CD4-positive, alpha-beta T cell (primary cell): ENCODE measurements around the gene TUBA3E. TPM values are rescaled to one million over a fixed set of nuclear protein-coding genes. Genes with fewer than 3 reads are reported as not detected.
"Not testable (repeated sequence)": the region's sequence is repeated elsewhere in the genome, so short reads cannot be mapped to it uniquely, and the experiment has no call there.

Experiments used
- ATAC-seq: fragments of 200-7000 bp; cut with Tn5 transposase; one replicate; pipeline ENCODE4 v1.10.0; 2022; ENCODE audit warnings: mild to moderate bottlenecking; ENCODE audit not compliant: poor library complexity
- CTCF ChIA-PET: fragments of 350-600 bp; sonication (Branson Sonifier 250); formaldehyde crosslinking; loops from one replicate; lab custom pipeline; 2021; ENCODE audit warnings: antibody characterized with exemption, inconsistent platforms; lab: Charles Lee
- POLR2A ChIA-PET: fragments of 350-600 bp; sonication (Branson Sonifier 250); formaldehyde crosslinking; loops from one replicate; lab custom pipeline; 2021; ENCODE audit warnings: antibody characterized with exemption, inconsistent platforms; lab: Charles Lee
- DNase-seq, 14 experiments: peaks; one replicate each; pipeline ENCODE4 v3.0.0-alpha.2; 2013 to 2020; ENCODE audit warnings: mixed read lengths in 2 of 14
- H3K27ac ChIP-seq, 2 donors: one replicate each; pipeline versions ENCODE4 v1.5.1 to v1.7.0; 2013; ENCODE audit warnings: low read length in 2 of 2, low read depth in 1 of 2, mild to moderate bottlenecking in 1 of 2
- H3K27me3 ChIP-seq, 2 experiments: 1 replicate in 1 of 2; 2 replicates in 1 of 2; pipeline versions ENCODE4 v1.6.1 to v1.7.0; 2013; ENCODE audit warnings: low read length in 2 of 2, control low read depth in 1 of 2, mild to moderate bottlenecking in 1 of 2, moderate library complexity in 1 of 2; ENCODE audit not compliant: insufficient read depth in 2 of 2, control insufficient read depth in 1 of 2
- H3K36me3 ChIP-seq: one replicate; pipeline ENCODE4 v1.6.1; 2013; ENCODE audit warnings: low read length, control low read depth; ENCODE audit not compliant: insufficient read depth
- H3K4me1 ChIP-seq: one replicate; pipeline ENCODE4 v1.6.1; 2013; ENCODE audit warnings: low read length, control low read depth; ENCODE audit not compliant: insufficient read depth
- H3K4me3 ChIP-seq: one replicate; pipeline ENCODE4 v1.5.1; 2013; ENCODE audit warnings: mild to moderate bottlenecking, low read length, moderate library complexity
- H3K9me3 ChIP-seq, 2 experiments: 1 replicate in 1 of 2; 2 replicates in 1 of 2; pipeline versions ENCODE4 v1.6.1 to v1.7.0; 2013; ENCODE audit warnings: low read length in 2 of 2, mild to moderate bottlenecking in 2 of 2, control low read depth in 1 of 2, moderate library complexity in 1 of 2; ENCODE audit not compliant: control insufficient read depth in 1 of 2, insufficient read depth in 1 of 2
- H3K27ac Mint-ChIP-seq: one replicate; pipeline ENCODE4 v1.8.0; 2020; ENCODE audit warnings: mixed read lengths
- H3K27me3 Mint-ChIP-seq: one replicate; pipeline ENCODE4 v1.8.0; 2021; ENCODE audit warnings: mixed read lengths
- H3K36me3 Mint-ChIP-seq: one replicate; pipeline ENCODE4 v1.8.0; 2021; ENCODE audit warnings: low read depth, mixed read lengths
- H3K4me1 Mint-ChIP-seq: one replicate; pipeline ENCODE4 v1.8.0; 2021; ENCODE audit warnings: low read depth, mixed read lengths
- H3K4me3 Mint-ChIP-seq: one replicate; pipeline ENCODE4 v1.8.0; 2020; ENCODE audit warnings: mild to moderate bottlenecking, mixed read lengths
- H3K9me3 Mint-ChIP-seq: one replicate; pipeline ENCODE4 v1.8.0; 2020; ENCODE audit warnings: mixed read lengths
- intact Hi-C, 2 experiments: fragments of 100-400 bp; cut with DNase I in 1 of 2; cut with micrococcal nuclease in 1 of 2; formaldehyde crosslinking; loops; one replicate each; pipeline versions ENCODE4 v1.15.1 to v1.9.0; 2023 to 2025; cut with DNase I, micrococcal nuclease
- total RNA-seq, 174 experiments: library from RNA in 2 of 174; stranded (reverse) in 2 of 174; gene quantifications; one replicate each; pipeline ENCODE4 v1.2.3 and lab custom pipeline; 2021 to 2026
- TF ChIP-seq, protein P1 (sequence below): fragments of 200-600 bp; IDR thresholded peaks from one replicate; pipeline ENCODE4 v1.8.0; 2022; ENCODE audit warnings: antibody characterized with exemption, mild to moderate bottlenecking

TUBA3E gene
- total RNA-seq, 2 experiments from 2014 or later: not detected

DNA sequence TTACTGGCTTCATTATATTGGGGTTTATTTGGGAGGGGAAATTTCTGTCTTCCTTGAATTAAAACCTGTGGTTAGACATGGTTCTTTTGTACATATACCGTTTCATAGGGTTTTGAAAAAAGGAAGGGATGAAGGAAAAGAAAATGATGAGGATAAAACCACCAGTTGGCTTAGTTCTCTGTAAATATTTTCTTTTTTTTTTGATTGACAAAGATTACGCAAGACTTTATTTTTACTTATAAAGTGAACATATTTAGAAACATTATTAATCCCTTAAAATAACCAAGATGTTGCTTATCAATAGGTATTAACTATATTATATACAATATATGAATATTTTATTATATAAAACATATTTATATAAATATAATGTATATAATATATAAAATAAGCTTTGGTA lies 45.1 kb upstream of the TUBA3E start:
- no peaks in the 10 kb centered on the region for H3K4me1 Mint-ChIP-seq
- H3K36me3 ChIP-seq: no peaks in the 10 kb centered on the region
- no peak overlapping the region for H3K4me3 Mint-ChIP-seq
- no peak overlapping the region for H3K27ac ChIP-seq
- DNase-seq (no peak), ATAC-seq (no peak)
- H3K36me3 Mint-ChIP-seq: no peaks in the 10 kb centered on the region
- no peaks in the 10 kb centered on the region for H3K9me3 Mint-ChIP-seq
- ChIA-PET POLR2A (no interaction called here), CTCF (no interaction called here)
- no peaks in the 10 kb centered on the region for H3K9me3 ChIP-seq
- H3K27me3 Mint-ChIP-seq: peaks cover 15% of the 10 kb centered on the region
- peaks cover 0 to 7% of the 10 kb centered on the region in 2 experiments for H3K27me3 ChIP-seq
- no peak overlapping the region for H3K27ac Mint-ChIP-seq
- TF ChIP-seq, protein P1, sequence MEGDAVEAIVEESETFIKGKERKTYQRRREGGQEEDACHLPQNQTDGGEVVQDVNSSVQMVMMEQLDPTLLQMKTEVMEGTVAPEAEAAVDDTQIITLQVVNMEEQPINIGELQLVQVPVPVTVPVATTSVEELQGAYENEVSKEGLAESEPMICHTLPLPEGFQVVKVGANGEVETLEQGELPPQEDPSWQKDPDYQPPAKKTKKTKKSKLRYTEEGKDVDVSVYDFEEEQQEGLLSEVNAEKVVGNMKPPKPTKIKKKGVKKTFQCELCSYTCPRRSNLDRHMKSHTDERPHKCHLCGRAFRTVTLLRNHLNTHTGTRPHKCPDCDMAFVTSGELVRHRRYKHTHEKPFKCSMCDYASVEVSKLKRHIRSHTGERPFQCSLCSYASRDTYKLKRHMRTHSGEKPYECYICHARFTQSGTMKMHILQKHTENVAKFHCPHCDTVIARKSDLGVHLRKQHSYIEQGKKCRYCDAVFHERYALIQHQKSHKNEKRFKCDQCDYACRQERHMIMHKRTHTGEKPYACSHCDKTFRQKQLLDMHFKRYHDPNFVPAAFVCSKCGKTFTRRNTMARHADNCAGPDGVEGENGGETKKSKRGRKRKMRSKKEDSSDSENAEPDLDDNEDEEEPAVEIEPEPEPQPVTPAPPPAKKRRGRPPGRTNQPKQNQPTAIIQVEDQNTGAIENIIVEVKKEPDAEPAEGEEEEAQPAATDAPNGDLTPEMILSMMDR: no peak
- intact Hi-C loops: no loop called here
- H3K4me3 ChIP-seq: no peak overlapping the region
- no peaks in the 10 kb centered on the region for H3K4me1 ChIP-seq

DNA sequence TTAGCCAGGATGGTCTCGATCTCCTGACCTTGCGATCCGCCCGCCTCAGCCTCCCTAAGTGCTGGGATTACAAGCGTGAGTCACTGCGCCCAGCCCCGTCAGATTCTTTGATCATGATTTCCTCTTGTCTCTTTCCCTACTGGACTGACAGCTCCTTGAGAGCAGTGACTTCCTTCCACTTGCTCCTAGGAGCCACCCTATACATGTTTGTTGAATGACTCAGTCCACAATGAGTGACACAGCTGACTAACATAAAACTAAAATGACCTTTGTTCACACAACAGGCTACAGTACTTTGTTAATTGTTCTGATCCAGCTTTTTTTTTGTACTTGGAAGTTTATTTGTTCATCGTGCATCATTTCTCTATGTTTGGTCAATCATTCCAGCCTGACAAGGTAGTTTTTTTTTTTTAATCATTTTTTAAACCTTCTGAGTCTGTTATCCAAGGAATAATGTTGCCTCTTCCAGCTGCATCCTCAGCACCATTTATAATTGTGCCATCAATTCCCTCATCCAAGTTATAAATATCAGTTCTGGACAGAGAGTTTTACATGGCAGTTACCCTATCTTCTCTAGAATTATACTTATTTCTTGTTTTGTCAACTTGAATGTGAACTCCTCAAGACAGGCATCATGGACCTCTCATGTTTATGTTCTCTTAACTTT lies 42.9 kb upstream of the TUBA3E start:
- Histone ChIP-seq H3K27ac (no peak overlapping the region), H3K4me1 (no peaks in the 10 kb centered on the region), H3K9me3 (no peaks in the 10 kb centered on the region), H3K36me3 (no peaks in the 10 kb centered on the region), H3K27me3 (peaks cover 0 to 3% of the 10 kb centered on the region in 2 experiments), H3K4me3 (no peak overlapping the region)
- POLR2A ChIA-PET: no interaction called here
- no peak for DNase-seq
- no peak for ATAC-seq
- CTCF ChIA-PET: no interaction called here
- Mint-ChIP-seq H3K9me3 (no peaks in the 10 kb centered on the region), H3K4me3 (no peak overlapping the region), H3K36me3 (no peaks in the 10 kb centered on the region), H3K4me1 (no peaks in the 10 kb centered on the region), H3K27ac (no peak overlapping the region), H3K27me3 (peaks cover 7% of the 10 kb centered on the region)
- intact Hi-C loops: no loop called here
- TF ChIP-seq, protein P1: no peak

- H3K27me3 ChIP-seq, H3K4me3 Mint-ChIP-seq, intact Hi-C loops, ATAC-seq, H3K9me3 ChIP-seq, H3K27me3 Mint-ChIP-seq, DNase-seq, H3K4me3 ChIP-seq, H3K9me3 Mint-ChIP-seq, H3K27ac ChIP-seq, H3K36me3 ChIP-seq, CTCF ChIA-PET, POLR2A ChIA-PET, H3K4me1 Mint-ChIP-seq, H3K4me1 ChIP-seq, H3K36me3 Mint-ChIP-seq, H3K27ac Mint-ChIP-seq: not testable (repeated sequence)
Measured at GRCh38 chr2:130239581-130239980, 41.3 kb upstream of the TUBA3E start.

GRCh38 chr2:130233066-130233465 lies 34.8 kb upstream of the TUBA3E start:
- H3K9me3 ChIP-seq: peaks cover 0 to 25% of the 10 kb centered on the region in 2 experiments
- H3K36me3 Mint-ChIP-seq, H3K27me3 Mint-ChIP-seq, H3K4me3 ChIP-seq, H3K36me3 ChIP-seq, POLR2A ChIA-PET, H3K27ac Mint-ChIP-seq, H3K27ac ChIP-seq, intact Hi-C loops, H3K9me3 Mint-ChIP-seq, ATAC-seq, H3K4me1 Mint-ChIP-seq, H3K27me3 ChIP-seq, CTCF ChIA-PET, DNase-seq, H3K4me3 Mint-ChIP-seq, H3K4me1 ChIP-seq: not testable (repeated sequence)
